Cortex of kidney (tissue), 1 donor: Measurements from ENCODE around the gene CA10.

Experiments used
- DNase-seq: peaks from one replicate; lab custom pipeline; 2025; lab: John Stamatoyannopoulos, UW

The CA10 gene

GRCh38 chr17:51818777-51819176, 339.7 kb downstream of the CA10 start:
- no peak for DNase-seq

DNA sequence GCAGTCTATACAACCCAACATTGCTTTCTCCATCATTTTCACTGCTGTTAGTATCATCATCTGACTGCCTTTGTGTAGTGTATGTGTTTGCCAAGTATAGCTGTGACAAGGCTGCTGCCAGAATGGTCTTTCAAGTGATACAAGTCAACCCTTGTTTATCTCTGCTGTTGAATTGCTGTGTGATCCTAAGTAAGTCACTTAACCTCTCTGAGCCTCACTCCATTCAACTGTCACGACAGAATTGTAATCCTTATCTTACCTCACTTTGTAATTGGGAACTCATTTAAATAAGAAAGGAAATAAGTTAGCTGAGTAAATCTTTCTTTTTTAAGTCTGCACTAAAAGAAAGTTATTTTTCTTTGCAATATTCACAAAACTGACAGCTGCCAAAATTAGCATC, 340.6 kb downstream of the CA10 start:
- DNase-seq: no peak

- DNase-seq: no peak
Observed at GRCh38 chr17:51817117-51817516, 341.4 kb downstream of the CA10 start.

DNA sequence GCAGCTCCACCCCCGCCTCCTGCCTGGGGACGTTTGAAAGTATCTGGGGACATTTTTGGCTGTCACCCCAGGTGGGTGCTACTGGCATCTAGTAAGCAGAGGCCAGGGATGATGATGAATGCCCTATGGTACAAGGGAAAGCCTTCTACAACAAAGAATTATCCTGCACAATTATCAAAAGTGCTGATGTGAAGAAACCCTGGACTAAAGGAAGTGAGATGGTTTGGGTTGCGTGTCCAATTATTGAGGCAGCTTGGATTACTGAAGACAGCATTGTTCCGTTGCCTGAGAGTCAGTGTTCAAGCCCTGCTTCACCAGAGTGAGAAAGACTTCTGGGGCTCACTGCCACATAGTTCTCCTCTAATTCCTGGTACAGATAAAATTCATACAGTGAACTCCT, 343.4 kb downstream of the CA10 start:
- DNase-seq: no peak

DNA sequence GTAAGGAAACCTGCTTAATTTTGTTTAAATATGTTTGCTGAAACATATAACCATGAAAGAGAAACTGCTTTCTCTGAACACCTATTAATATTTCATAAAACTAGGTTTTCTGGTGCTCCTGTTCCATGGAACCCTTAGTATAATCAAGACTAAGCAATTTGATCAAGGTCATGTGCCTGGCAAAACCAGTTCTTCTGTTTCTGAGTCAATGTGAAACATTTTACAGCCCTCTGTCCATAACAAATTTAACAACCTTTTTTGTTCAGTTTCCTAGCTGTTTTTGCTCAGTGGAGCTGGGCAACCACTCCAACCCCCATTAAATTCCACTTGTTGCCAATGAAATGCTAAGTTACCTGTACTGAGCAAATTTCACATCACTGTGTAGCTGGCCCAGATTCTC, 344.0 kb downstream of the CA10 start:
- DNase-seq: no peak

DNA sequence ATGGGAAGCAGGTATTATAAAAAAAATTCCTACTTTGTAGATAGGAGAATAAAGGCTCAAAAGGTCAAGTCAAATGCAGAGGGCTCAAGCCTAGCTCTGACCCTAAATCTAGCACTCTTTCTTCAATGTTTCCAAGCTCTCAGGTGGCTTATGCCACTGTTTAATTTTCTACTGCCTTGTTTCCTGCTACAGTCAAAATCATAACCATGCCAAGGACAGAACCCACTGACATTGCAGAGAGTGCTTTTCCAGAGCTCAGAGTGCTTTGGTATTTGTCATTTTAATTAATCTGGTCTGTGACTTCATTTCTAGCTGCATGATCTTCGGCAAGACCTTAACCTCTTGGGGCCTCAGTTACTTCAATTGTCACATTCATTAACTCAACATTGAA, 344.7 kb downstream of the CA10 start:
- no peak for DNase-seq

- no peak for DNase-seq
Observed at GRCh38 chr17:51813140-51813783, 345.3 kb downstream of the CA10 start.

DNA sequence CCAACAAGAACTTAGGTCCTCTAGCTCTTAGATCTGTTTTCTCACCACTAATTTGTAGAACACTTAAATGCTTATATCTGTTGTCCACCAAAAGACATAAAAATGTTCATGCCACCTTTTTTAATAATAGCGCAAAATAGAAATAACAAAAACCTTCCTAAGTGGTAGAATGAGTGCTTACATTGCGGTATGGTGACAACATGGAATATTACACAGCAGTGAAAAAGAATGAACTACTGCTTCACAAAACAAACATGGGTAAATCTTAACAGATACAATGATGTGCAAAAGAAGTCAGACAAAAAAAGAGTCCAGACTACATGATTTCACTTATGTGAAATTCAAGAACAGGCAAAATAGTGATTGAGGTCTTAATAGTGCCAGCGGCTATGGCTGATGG, 351.1 kb downstream of the CA10 start:
- no peak for DNase-seq

DNA sequence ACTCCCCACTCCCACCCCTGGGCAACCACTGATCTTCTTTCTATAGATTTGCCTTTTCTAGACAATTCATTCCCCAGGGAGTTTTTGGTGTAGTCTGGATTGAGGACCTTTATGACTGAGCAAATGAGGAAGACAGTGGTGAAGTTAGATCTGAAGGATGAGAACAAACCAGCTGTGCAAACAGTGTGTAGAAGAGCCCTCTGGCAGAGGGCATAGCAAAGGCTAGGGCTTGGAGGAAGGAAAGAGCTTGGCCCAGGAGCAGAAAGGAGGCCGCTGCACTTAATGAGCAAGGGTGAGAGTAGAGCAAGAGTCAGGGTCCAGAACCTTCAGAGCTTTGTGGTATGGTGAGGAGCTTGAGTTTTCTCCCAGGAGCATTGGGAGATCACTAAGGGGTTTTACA, 352.7 kb downstream of the CA10 start:
- DNase-seq: no peak

GRCh38 chr17:51805185-51805584, 353.3 kb downstream of the CA10 start:
- no peak for DNase-seq

DNA sequence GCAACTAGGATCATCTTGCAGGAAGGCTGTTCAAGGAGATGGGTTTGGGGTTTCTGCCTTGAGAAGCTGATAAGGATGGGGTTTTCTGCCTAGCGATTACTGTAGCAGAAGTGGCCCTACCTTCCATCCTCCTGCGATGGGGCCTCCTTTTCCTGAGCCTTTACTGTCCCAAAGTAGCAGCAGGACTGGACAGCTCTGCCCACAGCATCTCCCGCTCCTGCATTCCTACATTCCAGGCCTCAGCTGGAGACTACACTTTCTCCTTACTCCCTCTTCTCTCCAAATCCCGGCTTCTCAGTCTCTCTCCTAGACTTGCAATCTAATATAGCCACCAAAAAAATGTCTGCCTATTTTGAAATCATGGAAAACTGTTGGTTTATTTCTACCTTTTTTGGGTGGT, 355.4 kb downstream of the CA10 start:
- DNase-seq: no peak

- DNase-seq: no peak
Observed at GRCh38 chr17:51802544-51802943, 356.0 kb downstream of the CA10 start.

DNA sequence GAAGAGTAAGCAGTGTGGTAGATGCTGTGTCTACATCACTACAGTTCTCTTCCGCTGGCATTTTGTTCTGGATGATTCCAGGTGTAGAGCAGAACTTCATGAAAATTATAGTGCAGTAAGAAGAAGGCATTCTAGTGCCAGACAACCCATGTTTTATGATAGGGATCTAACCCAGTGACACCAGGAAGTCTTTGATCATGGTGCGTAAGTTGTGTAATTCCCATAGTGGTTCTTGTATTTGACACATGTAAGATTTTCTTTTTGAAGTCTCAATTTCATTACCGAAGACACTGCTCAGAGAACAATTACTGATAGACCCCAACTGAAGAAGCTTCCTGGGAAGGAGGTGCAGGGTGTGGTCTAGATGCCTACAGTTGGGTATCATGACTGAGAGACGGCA, 356.9 kb downstream of the CA10 start:
- no peak for DNase-seq

- no peak for DNase-seq
Observed at GRCh38 chr17:51799981-51800380, 358.5 kb downstream of the CA10 start.

GRCh38 chr17:51799240-51799639, 359.3 kb downstream of the CA10 start:
- no peak for DNase-seq

GRCh38 chr17:51797150-51797549, 361.4 kb downstream of the CA10 start:
- no peak for DNase-seq

- DNase-seq: no peak
Observed at GRCh38 chr17:51796026-51796425, 362.5 kb downstream of the CA10 start.

DNA sequence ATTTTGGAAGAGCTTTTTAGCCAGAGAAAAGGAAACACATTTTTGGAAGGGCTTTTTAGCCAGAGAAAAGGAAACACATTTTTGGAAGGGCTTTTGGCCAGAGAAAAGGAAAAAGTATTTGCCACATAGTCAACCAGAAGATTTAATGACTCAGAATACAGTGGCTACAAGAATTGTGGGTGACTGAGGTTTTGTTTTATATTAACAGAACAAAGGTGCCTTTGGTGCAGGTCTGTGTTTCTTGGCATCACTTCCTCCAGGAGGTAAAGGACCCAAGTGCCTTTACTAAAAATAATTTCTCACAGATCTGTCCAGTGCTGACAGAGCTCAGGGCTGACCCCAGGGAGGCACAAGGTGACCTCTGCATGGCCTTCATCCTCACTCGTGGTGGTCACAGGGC, 363.1 kb downstream of the CA10 start:
- DNase-seq: no peak

GRCh38 chr17:51794466-51794865, 364.0 kb downstream of the CA10 start:
- no peak for DNase-seq

- no peak for DNase-seq
Observed at GRCh38 chr17:51793686-51794085, 364.8 kb downstream of the CA10 start.

GRCh38 chr17:51778842-51779241, 379.7 kb downstream of the CA10 start:
- no peak for DNase-seq

DNA sequence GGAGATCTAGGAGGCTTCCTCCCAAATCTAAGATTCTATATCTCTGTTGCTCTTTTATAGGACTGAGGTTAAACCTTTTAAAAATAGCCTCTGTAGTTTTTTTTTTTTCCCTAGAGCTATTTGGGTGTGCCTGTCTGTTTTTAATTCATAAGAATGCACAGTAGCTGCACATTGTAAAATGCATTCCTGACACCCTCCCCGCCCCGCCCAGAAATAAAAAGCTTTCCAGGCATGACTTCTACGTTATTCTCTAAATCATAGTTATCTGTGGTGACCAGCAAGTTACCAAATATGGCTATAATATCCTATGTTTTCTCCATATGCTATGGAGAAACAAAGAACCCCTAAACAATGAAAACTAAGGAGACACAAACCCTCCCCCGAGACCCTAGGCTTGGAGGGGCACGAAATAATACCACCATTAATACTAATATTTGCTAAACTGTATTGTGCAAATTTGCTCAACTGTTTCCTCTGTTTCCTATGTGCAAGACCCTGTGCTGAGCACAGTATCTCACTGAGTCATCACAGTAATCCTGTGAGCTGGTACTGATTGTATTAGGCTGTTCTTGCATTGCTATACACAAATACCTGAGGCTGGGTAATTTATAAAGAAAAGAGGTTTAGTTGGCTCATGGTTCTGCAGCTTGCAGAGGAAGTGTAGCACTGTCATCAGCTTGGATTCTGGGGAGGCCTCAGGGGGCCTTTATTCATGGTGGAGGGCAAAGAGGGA, 388.3 kb downstream of the CA10 start:
- no peak for DNase-seq

GRCh38 chr17:51769231-51769630, 389.3 kb downstream of the CA10 start:
- no peak for DNase-seq

GRCh38 chr17:51768706-51769105, 389.8 kb downstream of the CA10 start:
- DNase-seq: no peak
